HEK293 (cell line): ENCODE measurements around the gene SLC25A22.
A peak's percentile ranks its signal among the peaks of the same experiment; 100 is the strongest.

Experiments used
- AEBP2 ChIP-seq: fragments of 450-650 bp; formaldehyde crosslinking; IDR thresholded peaks from 2 replicates; pipeline ENCODE4 v1.5.1; 2016; ENCODE audit warnings: missing biosample characterization, missing genetic modification characterization, borderline replicate concordance
- GFI1B ChIP-seq: fragments of 450-650 bp; formaldehyde crosslinking; IDR thresholded peaks from 2 replicates; pipeline ENCODE4 v1.5.1; 2016; ENCODE audit warnings: missing biosample characterization, missing genetic modification characterization
- HIC1 ChIP-seq: fragments of 450-650 bp; formaldehyde crosslinking; IDR thresholded peaks from 2 replicates; pipeline ENCODE4 v1.5.1; 2016; ENCODE audit warnings: missing biosample characterization, missing genetic modification characterization
- KLF10 ChIP-seq: fragments of 450-650 bp; IDR thresholded peaks from 2 replicates; pipeline ENCODE4 v1.5.1; 2018; ENCODE audit warnings: missing biosample characterization, mild to moderate bottlenecking, missing genetic modification characterization
- KLF9 ChIP-seq: fragments of 450-650 bp; formaldehyde crosslinking; IDR thresholded peaks from 2 replicates; pipeline ENCODE4 v1.5.1; 2016; ENCODE audit warnings: missing biosample characterization, missing genetic modification characterization, low read depth
- MZF1 ChIP-seq: fragments of 450-650 bp; formaldehyde crosslinking; IDR thresholded peaks from 2 replicates; pipeline ENCODE4 v1.5.1; 2017; ENCODE audit warnings: missing biosample characterization, missing genetic modification characterization, borderline replicate concordance
- OVOL3 ChIP-seq: fragments of 450-650 bp; formaldehyde crosslinking; IDR thresholded peaks from 2 replicates; pipeline ENCODE4 v1.5.1; 2016; ENCODE audit warnings: missing biosample characterization, missing genetic modification characterization
- PBX3 ChIP-seq: sonication (generic); formaldehyde crosslinking; IDR thresholded peaks from 2 replicates; pipeline ENCODE4 v1.8.1; 2022; ENCODE audit warnings: mild to moderate bottlenecking, moderate library complexity, missing genetic modification reagents
- SALL2 ChIP-seq: fragments of 450-650 bp; formaldehyde crosslinking; IDR thresholded peaks from 2 replicates; pipeline ENCODE4 v1.5.0; 2017; ENCODE audit warnings: missing biosample characterization, mild to moderate bottlenecking, missing genetic modification characterization, borderline replicate concordance
- SP2 ChIP-seq: fragments of 450-650 bp; formaldehyde crosslinking; IDR thresholded peaks from 2 replicates; pipeline ENCODE4 v1.5.1; 2016; ENCODE audit warnings: missing biosample characterization, missing genetic modification characterization
- ZBTB21 ChIP-seq: fragments of 450-650 bp; formaldehyde crosslinking; IDR thresholded peaks from 2 replicates; pipeline ENCODE4 v1.5.1; 2017; ENCODE audit warnings: missing biosample characterization, missing genetic modification characterization
- ZBTB6 ChIP-seq: fragments of 450-650 bp; formaldehyde crosslinking; IDR thresholded peaks from 2 replicates; pipeline ENCODE4 v1.5.1; 2017; ENCODE audit warnings: missing biosample characterization, missing genetic modification characterization
- ZNF133 ChIP-seq: fragments of 450-650 bp; formaldehyde crosslinking; IDR thresholded peaks from 2 replicates; pipeline ENCODE4 v1.5.1; 2016; ENCODE audit warnings: missing biosample characterization, missing genetic modification characterization
- ZNF211 ChIP-seq: fragments of 450-650 bp; formaldehyde crosslinking; IDR thresholded peaks from 2 replicates; pipeline ENCODE4 v1.5.1; 2016; ENCODE audit warnings: low read depth, missing biosample characterization, missing genetic modification characterization
- ZNF214 ChIP-seq: fragments of 450-650 bp; formaldehyde crosslinking; IDR thresholded peaks from 2 replicates; pipeline ENCODE4 v1.5.1; 2017; ENCODE audit warnings: missing biosample characterization, mild to moderate bottlenecking, missing genetic modification characterization, borderline replicate concordance
- ZNF311 ChIP-seq: fragments of 450-650 bp; formaldehyde crosslinking; IDR thresholded peaks from 2 replicates; pipeline ENCODE4 v1.5.1; 2017; ENCODE audit warnings: missing biosample characterization, missing genetic modification characterization, borderline replicate concordance
- ZNF341 ChIP-seq: fragments of 450-650 bp; formaldehyde crosslinking; IDR thresholded peaks from 2 replicates; pipeline ENCODE4; 2016; ENCODE audit warnings: low read depth, missing biosample characterization, missing genetic modification characterization
- ZNF350 ChIP-seq: fragments of 450-650 bp; formaldehyde crosslinking; IDR thresholded peaks from 2 replicates; pipeline ENCODE4 v1.5.0; 2017; ENCODE audit warnings: missing biosample characterization, mild to moderate bottlenecking, missing genetic modification characterization
- ZNF394 ChIP-seq: fragments of 450-650 bp; formaldehyde crosslinking; IDR thresholded peaks from 2 replicates; pipeline ENCODE4 v1.5.1; 2016; ENCODE audit warnings: missing biosample characterization, missing genetic modification characterization, mild to moderate bottlenecking, moderate library complexity, borderline replicate concordance
- ZNF416 ChIP-seq: fragments of 450-650 bp; formaldehyde crosslinking; IDR thresholded peaks from 2 replicates; pipeline ENCODE4 v1.5.1; 2016; ENCODE audit warnings: missing biosample characterization, missing genetic modification characterization
- ZNF449 ChIP-seq: fragments of 450-650 bp; formaldehyde crosslinking; IDR thresholded peaks from 2 replicates; pipeline ENCODE4 v1.5.1; 2017; ENCODE audit warnings: missing biosample characterization, mild to moderate bottlenecking, missing genetic modification characterization, moderate library complexity
- ZNF473 ChIP-seq: fragments of 450-650 bp; formaldehyde crosslinking; IDR thresholded peaks from 2 replicates; pipeline ENCODE4 v1.5.1; 2017; ENCODE audit warnings: missing biosample characterization, missing genetic modification characterization
- ZNF561 ChIP-seq: fragments of 450-650 bp; IDR thresholded peaks from 2 replicates; pipeline ENCODE4 v1.5.1; 2018; ENCODE audit warnings: missing biosample characterization, missing genetic modification characterization, borderline replicate concordance
- ZNF596 ChIP-seq: fragments of 450-650 bp; IDR thresholded peaks from 2 replicates; pipeline ENCODE4 v1.5.0; 2018; ENCODE audit warnings: missing biosample characterization, mild to moderate bottlenecking, missing genetic modification characterization, moderate library complexity
- ZNF629 ChIP-seq: fragments of 450-650 bp; formaldehyde crosslinking; IDR thresholded peaks from 2 replicates; pipeline ENCODE4 v1.5.1; 2017; ENCODE audit warnings: missing biosample characterization, missing genetic modification characterization
- ZNF654 ChIP-seq: fragments of 450-650 bp; formaldehyde crosslinking; IDR thresholded peaks from 2 replicates; pipeline ENCODE4 v1.5.1; 2016; ENCODE audit warnings: low read depth, missing biosample characterization, missing genetic modification characterization
- ZNF701 ChIP-seq: fragments of 450-650 bp; formaldehyde crosslinking; IDR thresholded peaks from 2 replicates; pipeline ENCODE4 v1.5.1; 2016; ENCODE audit warnings: missing biosample characterization, missing genetic modification characterization
- ZNF707 ChIP-seq: fragments of 450-650 bp; formaldehyde crosslinking; IDR thresholded peaks from 2 replicates; pipeline ENCODE4 v1.5.1; 2016; ENCODE audit warnings: missing biosample characterization, missing genetic modification characterization
- ZNF791 ChIP-seq: fragments of 450-650 bp; formaldehyde crosslinking; IDR thresholded peaks from 2 replicates; pipeline ENCODE4 v1.5.1; 2016; ENCODE audit warnings: missing biosample characterization, missing genetic modification characterization

Gene SLC25A22

GRCh38 chr11:803770-804598 lies 5.9 kb upstream of the SLC25A22 start (continued):
- TF ChIP-seq ZNF449 (tag by site-specific recombination) (no peak), ZNF561 (tag by site-specific recombination) (no peak), ZNF133 (tag by site-specific recombination) (no peak), ZNF214 (tag by site-specific recombination) (no peak), OVOL3 (no peak), ZNF654 (tag by site-specific recombination) (no peak), MZF1 (tag by site-specific recombination) (no peak), KLF9 (tag by site-specific recombination) (no peak), ZNF701 (tag by site-specific recombination) (no peak), ZNF211 (tag by site-specific recombination) (no peak), GFI1B (no peak), ZNF473 (tag by site-specific recombination) (no peak), ZNF791 (no peak), ZNF341 (tag by site-specific recombination) (no peak), ZNF596 (no peak), PBX3 (peak; percentile 60; the same call in 1 of the 2 replicates), SP2 (no peak), ZNF311 (tag by site-specific recombination) (no peak), ZNF629 (0 out of 2 replicates have a peak, but pooled peaks have one; percentile 32), SALL2 (tag by site-specific recombination) (no peak), ZBTB6 (tag by site-specific recombination) (no peak), ZNF416 (tag by site-specific recombination) (no peak), ZBTB21 (tag by site-specific recombination) (no peak), AEBP2 (tag by site-specific recombination) (no peak), ZNF350 (no peak), KLF10 (tag by site-specific recombination) (no peak), ZNF707 (tag by site-specific recombination) (no peak), HIC1 (tag by site-specific recombination) (peak; percentile 37; the same call in 1 of the 2 replicates), ZNF394 (tag by site-specific recombination) (no peak)
